ENCODE data around the gene ENTPD2. TPM values are rescaled to one million over a fixed set of nuclear protein-coding genes. Genes with fewer than 3 reads are reported as not detected.

Gene ENTPD2
- total RNA-seq, 4 donors from 2014 or later = 0.42 to 1.2 (median 1.0) TPM

DNA sequence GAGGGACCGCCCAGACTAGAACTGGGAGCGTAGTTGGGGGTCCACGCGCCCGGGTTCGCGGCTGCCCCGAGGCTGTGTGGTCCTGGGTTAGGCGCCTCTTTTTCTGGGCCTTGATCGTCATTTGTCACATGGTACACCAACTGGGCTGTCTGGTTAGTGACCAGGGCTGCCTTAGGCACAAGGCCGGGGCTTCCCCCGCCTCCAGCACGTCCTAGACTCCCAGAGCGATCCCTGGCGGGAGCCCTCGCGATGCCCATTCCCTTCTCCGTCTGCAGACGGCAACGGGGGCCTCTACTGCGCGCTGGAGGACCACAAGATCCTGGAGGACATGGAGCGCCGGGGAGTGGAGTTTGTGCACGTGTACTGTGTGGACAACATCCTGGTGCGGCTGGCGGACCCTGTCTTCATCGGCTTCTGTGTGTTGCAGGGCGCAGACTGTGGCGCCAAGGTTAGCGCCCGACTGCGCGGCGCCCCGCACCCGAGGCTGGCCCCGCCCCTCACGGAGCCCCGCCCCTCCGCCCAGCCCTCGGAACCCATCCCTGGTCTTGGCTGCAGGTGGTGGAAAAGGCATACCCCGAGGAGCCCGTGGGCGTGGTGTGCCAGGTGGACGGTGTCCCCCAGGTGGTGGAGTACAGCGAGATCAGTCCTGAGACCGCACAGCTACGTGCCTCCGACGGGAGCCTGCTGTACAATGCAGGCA, 25.0 kb upstream of the ENTPD2 start:
- WGBS = 62% methylated on average over 15 of the region's 51 CpGs
- peaks cover 0 to 15% (median 0%) of the 10 kb centered on the region in 4 donors for H3K27me3 ChIP-seq
- H3K4me3 ChIP-seq = peak overlapping the region; percentile 60 to 71 (median 64)
- no peak overlapping the region for H3K27ac ChIP-seq (replicated peaks in 1 of 4)
- H3K4me1 ChIP-seq = peaks cover 10 to 43% (median 40%) of the 10 kb centered on the region in 4 donors
- TF ChIP-seq, protein P1, sequence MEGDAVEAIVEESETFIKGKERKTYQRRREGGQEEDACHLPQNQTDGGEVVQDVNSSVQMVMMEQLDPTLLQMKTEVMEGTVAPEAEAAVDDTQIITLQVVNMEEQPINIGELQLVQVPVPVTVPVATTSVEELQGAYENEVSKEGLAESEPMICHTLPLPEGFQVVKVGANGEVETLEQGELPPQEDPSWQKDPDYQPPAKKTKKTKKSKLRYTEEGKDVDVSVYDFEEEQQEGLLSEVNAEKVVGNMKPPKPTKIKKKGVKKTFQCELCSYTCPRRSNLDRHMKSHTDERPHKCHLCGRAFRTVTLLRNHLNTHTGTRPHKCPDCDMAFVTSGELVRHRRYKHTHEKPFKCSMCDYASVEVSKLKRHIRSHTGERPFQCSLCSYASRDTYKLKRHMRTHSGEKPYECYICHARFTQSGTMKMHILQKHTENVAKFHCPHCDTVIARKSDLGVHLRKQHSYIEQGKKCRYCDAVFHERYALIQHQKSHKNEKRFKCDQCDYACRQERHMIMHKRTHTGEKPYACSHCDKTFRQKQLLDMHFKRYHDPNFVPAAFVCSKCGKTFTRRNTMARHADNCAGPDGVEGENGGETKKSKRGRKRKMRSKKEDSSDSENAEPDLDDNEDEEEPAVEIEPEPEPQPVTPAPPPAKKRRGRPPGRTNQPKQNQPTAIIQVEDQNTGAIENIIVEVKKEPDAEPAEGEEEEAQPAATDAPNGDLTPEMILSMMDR (IDR thresholded peaks at IDR 0.05) = no peak
- TF ChIP-seq EP300 (IDR thresholded peaks at IDR 0.05) (no peak), POLR2A (IDR thresholded peaks at IDR 0.05; ENCODE audit: low read depth) (no peak), POLR2AphosphoS5 (IDR thresholded peaks at IDR 0.05) (no peak)
- no peak for DNase-seq (ENCODE audit: extremely low spot score)
- intact Hi-C loops (cut with DNase I) = no loop called here
- peaks cover 6 to 50% (median 49%) of the 10 kb centered on the region in 4 donors for H3K36me3 ChIP-seq
- no peaks in the 10 kb centered on the region for H3K9me3 ChIP-seq

DNA sequence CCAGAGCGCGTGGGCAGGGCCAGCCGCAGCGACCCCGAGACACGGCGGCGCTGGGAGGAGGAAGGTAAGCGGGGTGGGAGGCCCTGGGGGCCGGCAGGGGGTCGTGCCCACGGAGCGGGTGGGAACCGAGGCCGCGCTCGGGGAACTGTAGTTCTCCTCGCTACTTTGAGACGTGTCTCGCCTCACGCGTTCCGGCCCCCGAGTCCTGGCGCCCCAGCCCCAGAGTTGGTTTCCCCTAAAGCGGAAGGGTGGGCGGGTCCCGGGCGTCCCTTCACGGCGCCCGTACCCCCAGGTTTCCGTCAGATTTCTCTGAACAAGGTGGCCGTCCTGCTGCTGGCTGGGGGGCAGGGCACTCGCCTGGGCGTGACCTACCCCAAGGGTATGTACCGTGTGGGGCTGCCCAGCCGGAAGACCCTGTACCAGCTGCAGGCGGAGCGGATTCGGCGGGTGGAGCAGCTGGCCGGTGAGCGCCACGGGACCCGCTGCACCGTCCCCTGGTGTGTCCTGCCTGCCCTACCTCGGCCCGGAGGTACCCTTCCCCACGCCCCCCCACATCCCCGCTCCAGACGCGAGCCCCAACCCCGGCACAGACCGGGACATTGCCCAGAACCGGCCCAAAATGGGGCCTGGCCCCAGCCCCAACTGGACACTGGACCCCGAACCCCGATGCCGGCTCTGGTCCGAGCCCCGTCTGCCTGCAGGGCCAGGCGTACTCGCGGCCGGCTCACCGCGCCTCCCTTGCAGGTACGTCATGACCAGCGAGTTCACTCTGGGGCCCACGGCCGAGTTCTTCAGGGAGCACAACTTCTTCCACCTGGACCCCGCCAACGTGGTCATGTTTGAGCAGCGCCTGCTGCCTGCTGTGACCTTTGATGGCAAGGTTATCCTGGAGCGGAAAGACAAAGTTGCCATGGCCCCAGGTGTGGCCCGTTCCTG, 24.2 kb upstream of the ENTPD2 start:
- WGBS = 26% methylated on average over 34 of the region's 76 CpGs
- intact Hi-C loops (cut with DNase I) = no loop called here
- Histone ChIP-seq H3K27me3 (peaks cover 0 to 15% (median 0%) of the 10 kb centered on the region in 4 donors), H3K4me3 (peak overlapping the region; percentile 60 to 71 (median 64)), H3K36me3 (peaks cover 6 to 45% (median 43%) of the 10 kb centered on the region in 4 donors), H3K9me3 (no peaks in the 10 kb centered on the region), H3K4me1 (peaks cover 10 to 35% (median 32%) of the 10 kb centered on the region in 4 donors), H3K27ac (replicated peaks in 1 of 4) (peak overlapping the region; percentile 48 to 60 (median 50))
- no peak for DNase-seq (ENCODE audit: extremely low spot score)
- no peak for TF ChIP-seq POLR2A (IDR thresholded peaks at IDR 0.05; ENCODE audit: low read depth)
- TF ChIP-seq, protein P1 (IDR thresholded peaks at IDR 0.05) = no peak

DNA sequence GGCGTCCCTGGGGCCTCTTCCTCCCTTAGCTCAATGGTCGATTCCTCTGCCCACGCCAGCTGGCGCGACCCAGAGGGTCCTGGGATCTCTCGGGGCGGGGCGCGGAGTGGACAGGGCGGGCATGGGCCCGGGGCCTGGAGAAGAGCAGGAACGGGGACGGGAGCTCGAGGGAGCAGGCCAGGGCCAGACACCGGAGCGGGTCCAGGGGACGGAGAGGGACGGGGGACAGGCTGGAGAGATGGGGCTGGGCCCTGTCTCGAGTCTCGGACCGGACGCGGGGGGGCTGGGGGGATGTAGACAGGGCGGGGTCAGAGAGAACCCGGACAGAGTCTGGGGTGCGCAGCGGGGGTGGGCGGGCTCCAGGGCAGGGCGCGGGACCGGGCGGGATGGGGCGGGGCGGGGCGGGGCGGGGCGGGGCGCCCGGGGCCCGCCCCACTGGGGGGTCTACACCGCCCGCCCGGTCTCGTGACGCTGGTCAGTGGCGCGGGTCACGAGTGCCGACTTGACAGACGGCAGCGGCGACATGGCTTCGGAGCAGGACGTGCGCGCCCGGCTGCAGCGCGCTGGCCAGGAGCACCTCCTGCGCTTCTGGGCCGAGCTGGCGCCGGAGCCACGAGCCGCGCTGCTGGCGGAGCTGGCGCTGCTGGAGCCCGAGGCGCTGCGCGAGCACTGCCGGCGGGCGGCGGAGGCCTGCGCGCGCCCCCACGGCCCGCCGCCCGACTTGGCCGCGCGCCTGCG, 23.3 kb upstream of the ENTPD2 start, which contains the start of gene UAP1L1:
UAP1L1 (plus strand) TSS at position 508 of the 738 bp plus-strand sequence; CDS start at position 524, 16 bp downstream.
- H3K9me3 ChIP-seq = no peaks in the 10 kb centered on the region
- WGBS = 0% methylated on average over 20 of the region's 87 CpGs
- intact Hi-C loops (cut with DNase I) = no loop called here
- H3K27ac ChIP-seq (replicated peaks in 1 of 4) = peak within 1 kb of the TSS; percentile 50 to 74 (median 63)
- TF ChIP-seq POLR2A (IDR thresholded peaks at IDR 0.05; ENCODE audit: low read depth) (no peak), POLR2AphosphoS5 (IDR thresholded peaks at IDR 0.05) (peak; percentile 61 to 66)
- TF ChIP-seq, protein P1 (IDR thresholded peaks at IDR 0.05) = no peak
- DNase-seq (ENCODE audit: extremely low spot score) = peak; percentile 94
- peaks cover under 1 to 37% (median 35%) of the 10 kb centered on the region in 4 donors for H3K36me3 ChIP-seq
- H3K4me3 ChIP-seq = peak within 1 kb of the TSS; percentile 60 to 71 (median 64)
- H3K4me1 ChIP-seq = peaks cover 10 to 34% (median 29%) of the 10 kb centered on the region in 4 donors
- peaks cover 0 to 15% (median 0%) of the 10 kb centered on the region in 4 donors for H3K27me3 ChIP-seq

DNA sequence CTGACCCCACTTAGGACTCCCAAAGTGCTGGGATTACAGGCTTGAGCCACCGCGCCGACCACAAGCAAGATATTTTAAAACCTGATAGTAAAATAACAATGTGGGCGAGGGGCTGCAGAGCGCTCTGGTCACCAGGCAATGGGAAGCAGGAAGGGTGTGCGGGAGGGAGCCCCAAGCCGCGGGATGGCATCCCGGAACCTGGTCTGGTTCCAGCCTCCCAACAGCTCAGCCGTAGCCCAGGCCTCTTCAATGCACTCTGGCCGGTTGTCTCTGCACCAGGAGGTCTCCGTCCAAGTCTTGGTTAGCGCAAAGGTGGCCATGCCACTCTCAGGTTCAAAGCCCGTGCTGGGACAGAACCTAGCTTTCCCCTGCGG, 22.8 kb upstream of the ENTPD2 start:
- no peak for DNase-seq (ENCODE audit: extremely low spot score)
- TF ChIP-seq POLR2A (IDR thresholded peaks at IDR 0.05; ENCODE audit: low read depth) (no peak), POLR2AphosphoS5 (IDR thresholded peaks at IDR 0.05) (no peak), EP300 (IDR thresholded peaks at IDR 0.05) (no peak)
- TF ChIP-seq, protein P1 (IDR thresholded peaks at IDR 0.05) = no peak
- Histone ChIP-seq H3K27ac (replicated peaks in 1 of 4) (peak overlapping the region; percentile 50 to 74 (median 63)), H3K4me1 (peaks cover 10 to 35% (median 30%) of the 10 kb centered on the region in 4 donors), H3K36me3 (peaks cover 0 to 31% (median 29%) of the 10 kb centered on the region in 4 donors), H3K27me3 (peaks cover 0 to 15% (median 0%) of the 10 kb centered on the region in 4 donors), H3K9me3 (no peaks in the 10 kb centered on the region), H3K4me3 (peak overlapping the region; percentile 60 to 71 (median 64))
- WGBS = 76% methylated on average over 13 of the region's 15 CpGs
- intact Hi-C loops (cut with DNase I) = no loop called here
